ENCODE data around the gene ARL5A.

- TF ChIP-seq, protein P1, sequence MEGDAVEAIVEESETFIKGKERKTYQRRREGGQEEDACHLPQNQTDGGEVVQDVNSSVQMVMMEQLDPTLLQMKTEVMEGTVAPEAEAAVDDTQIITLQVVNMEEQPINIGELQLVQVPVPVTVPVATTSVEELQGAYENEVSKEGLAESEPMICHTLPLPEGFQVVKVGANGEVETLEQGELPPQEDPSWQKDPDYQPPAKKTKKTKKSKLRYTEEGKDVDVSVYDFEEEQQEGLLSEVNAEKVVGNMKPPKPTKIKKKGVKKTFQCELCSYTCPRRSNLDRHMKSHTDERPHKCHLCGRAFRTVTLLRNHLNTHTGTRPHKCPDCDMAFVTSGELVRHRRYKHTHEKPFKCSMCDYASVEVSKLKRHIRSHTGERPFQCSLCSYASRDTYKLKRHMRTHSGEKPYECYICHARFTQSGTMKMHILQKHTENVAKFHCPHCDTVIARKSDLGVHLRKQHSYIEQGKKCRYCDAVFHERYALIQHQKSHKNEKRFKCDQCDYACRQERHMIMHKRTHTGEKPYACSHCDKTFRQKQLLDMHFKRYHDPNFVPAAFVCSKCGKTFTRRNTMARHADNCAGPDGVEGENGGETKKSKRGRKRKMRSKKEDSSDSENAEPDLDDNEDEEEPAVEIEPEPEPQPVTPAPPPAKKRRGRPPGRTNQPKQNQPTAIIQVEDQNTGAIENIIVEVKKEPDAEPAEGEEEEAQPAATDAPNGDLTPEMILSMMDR (IDR thresholded peaks at IDR 0.05; ENCODE audit: low read depth, low read length), result no peak
- no peak for TF ChIP-seq POLR2A (IDR thresholded peaks at IDR 0.05; ENCODE audit: extremely low read depth, insufficient read length)
- TF ChIP-seq, protein P2, sequence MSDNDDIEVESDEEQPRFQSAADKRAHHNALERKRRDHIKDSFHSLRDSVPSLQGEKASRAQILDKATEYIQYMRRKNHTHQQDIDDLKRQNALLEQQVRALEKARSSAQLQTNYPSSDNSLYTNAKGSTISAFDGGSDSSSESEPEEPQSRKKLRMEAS (IDR thresholded peaks at IDR 0.05; ENCODE audit: low read depth, low read length), result no peak
- TF ChIP-seq MYC (IDR thresholded peaks at IDR 0.05; ENCODE audit: low read depth, low read length), result no peak
Measured at GRCh38 chr2:151817929-151818328, 10.3 kb downstream of the ARL5A start.

Measured in NB4 (cell line).